Bladder microvascular endothelial cell (primary cell): ENCODE data around the gene SHCBP1. TPM values are rescaled to one million over a fixed set of nuclear protein-coding genes. Genes with fewer than 3 reads are reported as not detected.

Source experiments
- total RNA-seq: library from RNA; depleted of rRNA; stranded (reverse); fragments of >200 nt; gene quantifications from 2 replicates; pipeline ENCODE4 v1.2.3, GENCODE V29; 2014

SHCBP1 gene
- 17.8 and 21.9 TPM in 2 replicates for total RNA-seq

GRCh38 chr16:46621006-46621933 is at the start of gene SHCBP1:
SHCBP1 (minus strand) TSS chr16:46621379; CDS start chr16:46621359, 20 bp downstream.

Other genes with a start within 250 kb of the SHCBP1 start
- gene VPS35, start 67.8 kb upstream of the SHCBP1 start, total RNA-seq = 53.1 and 104 TPM in 2 replicates
- gene ORC6, start 68.3 kb upstream of the SHCBP1 start, total RNA-seq = 9.2 and 11.8 TPM in 2 replicates
- gene MYLK3, start 127.0 kb upstream of the SHCBP1 start, total RNA-seq = under 0.01 and 0.50 TPM in 2 replicates
- 4.5 and 12.3 TPM in 2 replicates for gene C16orf87, start 209.8 kb upstream of the SHCBP1 start, total RNA-seq